Fibroblast of upper back skin (primary cell): ENCODE data around the gene TEC.

Experiments
- DNase-seq: peaks from one replicate; pipeline ENCODE4 v3.0.0-alpha.2; 2013

The TEC gene

GRCh38 chr4:48153791-48154550 lies 115.7 kb downstream of the TEC start:
- no peak for DNase-seq

- no peak for DNase-seq
Measured at GRCh38 chr4:48152259-48152658, 117.4 kb downstream of the TEC start.

GRCh38 chr4:48149827-48150370 lies 119.7 kb downstream of the TEC start:
- no peak for DNase-seq

GRCh38 chr4:48147621-48148020 lies 122.0 kb downstream of the TEC start:
- no peak for DNase-seq

- DNase-seq: peak; percentile 56
Measured at GRCh38 chr4:48141048-48141447, 128.6 kb downstream of the TEC start.

- peak; percentile 45 for DNase-seq
Measured at GRCh38 chr4:48139691-48140090, 129.9 kb downstream of the TEC start.

- DNase-seq: no peak
Measured at GRCh38 chr4:48138936-48139335, 130.7 kb downstream of the TEC start.

- DNase-seq: no peak
Measured at GRCh38 chr4:48138511-48138910, 131.1 kb downstream of the TEC start.

GRCh38 chr4:48137846-48138245 lies 131.8 kb downstream of the TEC start:
- no peak for DNase-seq

- no peak for DNase-seq
Measured at GRCh38 chr4:48134081-48134480, 135.6 kb downstream of the TEC start, which contains the start of gene TXK. TSS of gene TXK (minus strand) at chr4:48134250. CDS start at chr4:48134170, 80 bp downstream.

- DNase-seq: peak; percentile 39
Measured at GRCh38 chr4:48133669-48134068, 136.0 kb downstream of the TEC start.

GRCh38 chr4:48131736-48132135 lies 137.9 kb downstream of the TEC start:
- no peak for DNase-seq

GRCh38 chr4:48130100-48130499 lies 139.5 kb downstream of the TEC start:
- no peak for DNase-seq

GRCh38 chr4:48129307-48130014 lies 140.2 kb downstream of the TEC start:
- no peak for DNase-seq

GRCh38 chr4:48127682-48128404 lies 141.8 kb downstream of the TEC start:
- DNase-seq: peak; percentile 99

GRCh38 chr4:48127231-48127630 lies 142.4 kb downstream of the TEC start:
- no peak for DNase-seq

- no peak for DNase-seq
Measured at GRCh38 chr4:48126621-48127020, 143.0 kb downstream of the TEC start.

GRCh38 chr4:48124870-48125269 lies 144.8 kb downstream of the TEC start:
- DNase-seq: no peak

GRCh38 chr4:48122756-48123155 lies 146.9 kb downstream of the TEC start:
- no peak for DNase-seq

GRCh38 chr4:48121180-48121579 lies 148.5 kb downstream of the TEC start:
- DNase-seq: no peak

GRCh38 chr4:48120132-48120531 lies 149.5 kb downstream of the TEC start:
- DNase-seq: no peak

- no peak for DNase-seq
Measured at GRCh38 chr4:48119646-48120045, 150.0 kb downstream of the TEC start.

GRCh38 chr4:48118081-48118480 lies 151.6 kb downstream of the TEC start:
- no peak for DNase-seq
